Lower leg skin (tissue), 4 donors: ENCODE results near the gene NTM. TPM values are rescaled to one million over a fixed set of nuclear protein-coding genes. Genes with fewer than 3 reads are reported as not detected.

Source experiments
- DNase-seq, 2 donors: peaks; one replicate each; pipeline ENCODE4 v3.0.0-alpha.2; 2019; ENCODE audit warnings: low spot score in 2 of 2
- H3K4me3 ChIP-seq: fragments of 200-600 bp; sonication (generic); 2 replicates; pipeline ENCODE4 v1.5.1; 2017; ENCODE audit warnings: mild to moderate bottlenecking, low read depth; ENCODE audit not compliant: poor library complexity, severe bottlenecking
- POLR2A ChIP-seq, 2 donors: fragments of 450-650 bp; IDR thresholded peaks; one replicate each; pipeline ENCODE4 v1.6.1; 2016 to 2017; ENCODE audit warnings: antibody characterized with exemption in 2 of 2, mild to moderate bottlenecking in 1 of 2, moderate library complexity in 1 of 2
- WGBS, 2 donors: methylation state at CpG; one replicate each; pipeline ENCODE4 v1.1.5; 2018; 5-methylcytosine and 5-hydroxymethylcytosine counted together
- intact Hi-C: fragments of 100-400 bp; cut with DNase I; formaldehyde crosslinking; loops from one replicate; pipeline ENCODE4 v1.15.0; 2023; ENCODE audit warnings: low total_unique reads
- total RNA-seq, 4 donors: library from RNA; depleted of rRNA; stranded (reverse); fragments of >200 nt; gene quantifications; one replicate each; pipeline ENCODE4 v1.1.0, GENCODE V29; 2016
- TF ChIP-seq, protein P1 (sequence below), 3 donors: fragments of 450-650 bp; IDR thresholded peaks; one replicate each; pipeline ENCODE4 v1.5.1; 2016; ENCODE audit warnings: antibody characterized with exemption in 3 of 3, mild to moderate bottlenecking in 3 of 3, moderate library complexity in 2 of 3

NTM gene
- total RNA-seq, 4 donors from 2014 or later = 2.8 to 5.7 (median 4.9) TPM

DNA sequence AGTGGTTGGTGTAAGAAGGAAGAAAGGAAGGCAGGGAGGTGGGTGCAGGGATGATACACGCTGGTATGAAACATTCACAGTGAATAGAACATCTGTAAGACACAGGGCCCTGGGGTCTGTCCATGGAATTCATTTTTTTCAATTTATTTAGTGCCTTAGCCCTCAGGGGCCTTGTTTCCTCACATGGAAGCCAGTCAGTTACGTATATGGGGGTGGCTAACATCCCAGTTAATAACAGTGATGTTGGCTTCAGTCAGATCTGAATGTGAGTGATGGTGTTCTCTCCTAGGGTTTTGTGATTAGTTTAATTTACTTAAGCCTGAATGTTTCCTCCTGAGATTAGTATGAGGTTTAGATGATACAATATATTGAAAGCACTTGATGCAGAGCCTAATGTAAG is 577.1 kb downstream of the NTM start:
- H3K4me3 ChIP-seq = no peak overlapping the region
- intact Hi-C loops = no loop called here
- 63 to 71% methylated on average over 2 of the region's 2 CpGs for WGBS, 2 donors
- DNase-seq = no peak
- no peak for TF ChIP-seq POLR2A (IDR thresholded peaks at IDR 0.05)
- TF ChIP-seq, protein P1, sequence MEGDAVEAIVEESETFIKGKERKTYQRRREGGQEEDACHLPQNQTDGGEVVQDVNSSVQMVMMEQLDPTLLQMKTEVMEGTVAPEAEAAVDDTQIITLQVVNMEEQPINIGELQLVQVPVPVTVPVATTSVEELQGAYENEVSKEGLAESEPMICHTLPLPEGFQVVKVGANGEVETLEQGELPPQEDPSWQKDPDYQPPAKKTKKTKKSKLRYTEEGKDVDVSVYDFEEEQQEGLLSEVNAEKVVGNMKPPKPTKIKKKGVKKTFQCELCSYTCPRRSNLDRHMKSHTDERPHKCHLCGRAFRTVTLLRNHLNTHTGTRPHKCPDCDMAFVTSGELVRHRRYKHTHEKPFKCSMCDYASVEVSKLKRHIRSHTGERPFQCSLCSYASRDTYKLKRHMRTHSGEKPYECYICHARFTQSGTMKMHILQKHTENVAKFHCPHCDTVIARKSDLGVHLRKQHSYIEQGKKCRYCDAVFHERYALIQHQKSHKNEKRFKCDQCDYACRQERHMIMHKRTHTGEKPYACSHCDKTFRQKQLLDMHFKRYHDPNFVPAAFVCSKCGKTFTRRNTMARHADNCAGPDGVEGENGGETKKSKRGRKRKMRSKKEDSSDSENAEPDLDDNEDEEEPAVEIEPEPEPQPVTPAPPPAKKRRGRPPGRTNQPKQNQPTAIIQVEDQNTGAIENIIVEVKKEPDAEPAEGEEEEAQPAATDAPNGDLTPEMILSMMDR (IDR thresholded peaks at IDR 0.05) = no peak

DNA sequence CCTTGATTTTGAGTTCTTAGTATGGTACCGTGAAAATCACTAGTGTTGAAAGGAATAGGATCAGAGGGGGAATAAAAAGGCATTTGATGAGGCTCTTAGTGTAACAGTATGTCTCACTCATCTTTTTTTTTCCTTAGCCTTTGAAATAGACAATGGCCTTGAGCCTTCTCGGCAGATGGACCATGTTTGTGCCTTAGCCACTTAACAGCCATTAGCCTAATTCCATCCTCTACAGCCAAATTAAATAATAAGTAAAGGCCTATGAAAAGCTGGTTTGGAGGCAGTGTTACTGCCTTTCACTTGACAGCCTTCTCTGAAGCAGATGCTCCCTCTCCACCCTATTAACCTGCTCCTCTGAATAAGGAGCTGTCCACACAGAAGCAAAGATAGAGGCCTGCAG is 580.7 kb downstream of the NTM start:
- intact Hi-C loops = no loop called here
- DNase-seq = no peak
- no peak overlapping the region for H3K4me3 ChIP-seq
- WGBS, 2 donors = 96 to 99% methylated on average over 2 of the region's 2 CpGs
- TF ChIP-seq, protein P1 (IDR thresholded peaks at IDR 0.05) = no peak
- TF ChIP-seq POLR2A (IDR thresholded peaks at IDR 0.05) = no peak

DNA sequence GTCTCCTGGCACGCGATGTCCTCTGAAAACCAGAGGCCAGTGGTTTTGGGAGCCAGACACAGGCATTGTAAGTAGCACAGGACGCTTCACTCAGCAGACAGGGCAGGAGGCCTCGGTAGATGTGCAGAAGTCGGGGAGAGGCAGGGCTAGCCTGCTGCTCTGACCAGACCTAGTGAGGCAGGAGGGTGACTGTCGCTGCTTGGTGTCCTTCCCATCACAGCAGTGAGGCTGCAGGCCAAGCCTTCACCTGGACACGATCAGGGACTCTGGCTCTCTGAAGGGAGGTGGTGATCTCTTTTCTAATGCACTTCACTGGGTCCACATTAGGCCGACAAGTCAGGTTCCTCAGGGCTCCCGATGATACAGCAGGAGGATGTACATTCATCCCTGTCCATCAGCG is 583.7 kb downstream of the NTM start:
- TF ChIP-seq, protein P1 (IDR thresholded peaks at IDR 0.05) = no peak
- no peak for TF ChIP-seq POLR2A (IDR thresholded peaks at IDR 0.05)
- DNase-seq = no peak
- H3K4me3 ChIP-seq = no peak overlapping the region
- WGBS, 2 donors = 86 to 90% methylated on average over 10 of the region's 10 CpGs
- intact Hi-C loops = no loop called here

DNA sequence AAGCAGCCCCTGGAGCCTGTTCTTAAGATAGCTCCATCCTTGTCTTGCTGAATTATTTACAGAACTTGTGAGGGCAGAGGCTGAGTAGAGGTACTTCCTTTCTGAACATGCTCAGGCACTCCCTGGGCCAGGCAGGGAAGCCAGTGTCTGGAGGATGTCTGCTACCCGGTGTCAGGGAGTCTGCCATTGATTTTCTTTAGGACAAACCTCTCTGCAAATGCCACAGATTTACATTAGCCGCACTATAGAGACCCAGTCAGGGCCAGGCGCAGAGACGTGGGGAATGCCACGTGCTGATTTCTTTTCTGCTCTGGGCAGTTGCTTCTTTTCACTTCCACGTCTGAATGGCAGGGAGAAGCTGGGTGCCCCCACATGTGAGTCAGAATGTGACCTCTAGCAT is 585.5 kb downstream of the NTM start:
- no peak for TF ChIP-seq POLR2A (IDR thresholded peaks at IDR 0.05)
- TF ChIP-seq, protein P1 (IDR thresholded peaks at IDR 0.05) = no peak
- 37 to 39% methylated on average over 6 of the region's 6 CpGs for WGBS, 2 donors
- intact Hi-C loops = no loop called here
- H3K4me3 ChIP-seq = no peak overlapping the region
- no peak for DNase-seq

DNA sequence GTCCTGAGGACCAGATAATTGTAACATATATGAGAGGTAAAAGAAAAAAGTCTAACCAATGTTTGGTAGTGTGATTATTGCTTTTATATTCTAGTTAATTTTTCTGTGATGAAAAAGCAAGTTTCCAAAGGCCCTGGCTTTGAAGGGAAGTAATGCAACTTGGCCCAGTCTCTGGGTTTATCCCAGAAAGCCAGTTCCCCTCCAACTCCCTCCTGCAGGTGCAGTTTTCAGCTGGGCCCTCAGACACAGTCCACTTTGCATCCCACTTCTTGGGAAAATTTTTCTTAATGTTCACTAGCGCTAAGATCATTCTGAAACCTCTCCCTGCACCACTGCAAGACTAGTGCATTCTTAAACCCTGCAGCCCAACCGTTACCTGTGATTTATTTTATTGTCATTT is 586.8 kb downstream of the NTM start:
- intact Hi-C loops = no loop called here
- WGBS, 2 donors = 91 to 94% methylated on average over 2 of the region's 2 CpGs
- no peak overlapping the region for H3K4me3 ChIP-seq
- TF ChIP-seq, protein P1 (IDR thresholded peaks at IDR 0.05) = no peak
- no peak for TF ChIP-seq POLR2A (IDR thresholded peaks at IDR 0.05)
- no peak for DNase-seq

DNA sequence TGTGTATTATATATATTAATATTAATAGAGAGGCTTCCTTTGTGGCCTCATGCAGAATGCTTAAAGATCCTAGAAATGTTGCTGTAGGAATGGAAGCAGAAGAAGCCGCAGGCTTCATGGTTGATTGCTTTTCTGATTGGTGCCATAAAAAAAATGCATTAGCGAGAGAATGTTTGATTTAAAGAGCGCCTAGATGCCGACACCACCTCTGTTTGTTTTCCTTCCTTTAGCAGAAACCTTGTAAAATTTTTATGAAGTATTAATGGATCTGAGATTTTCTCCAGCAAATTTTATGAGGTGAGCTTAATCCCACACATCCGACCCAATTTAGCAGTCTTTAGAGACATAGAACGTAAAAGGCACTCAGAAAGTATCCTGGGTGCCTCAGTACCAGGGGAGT is 587.5 kb downstream of the NTM start:
- DNase-seq = no peak
- intact Hi-C loops = no loop called here
- 78 to 92% methylated on average over 6 of the region's 6 CpGs for WGBS, 2 donors
- TF ChIP-seq, protein P1 (IDR thresholded peaks at IDR 0.05) = no peak
- no peak for TF ChIP-seq POLR2A (IDR thresholded peaks at IDR 0.05)
- no peak overlapping the region for H3K4me3 ChIP-seq
